Dermis microvascular lymphatic vessel endothelial cell (primary cell): ENCODE results near the gene AGRN. TPM values are rescaled to one million over a fixed set of nuclear protein-coding genes. Genes with fewer than 3 reads are reported as not detected.
"Not testable (repeated sequence)": the region's sequence is repeated elsewhere in the genome, so short reads cannot be mapped to it uniquely, and the experiment has no call there.

Source experiments
- DNase-seq, 2 donors: peaks; one replicate each; pipeline versions ENCODE4 v3.0.0 to v3.0.0-alpha.2; 2010; ENCODE audit warnings: low read depth in 2 of 2
- total RNA-seq: library from RNA; depleted of rRNA; stranded (reverse); fragments of >200 nt; gene quantifications from 2 replicates; pipeline ENCODE4 v1.2.1, GENCODE V29; 2014

The AGRN gene
- total RNA-seq, 1 donor from 2014 or later, result 49.3 TPM

- no peak for DNase-seq
Measured at GRCh38 chr1:1065265-1065939, 45.5 kb downstream of the AGRN start.

- not testable (repeated sequence) for DNase-seq
Measured at GRCh38 chr1:1065940-1066304, 46.0 kb downstream of the AGRN start.

DNA sequence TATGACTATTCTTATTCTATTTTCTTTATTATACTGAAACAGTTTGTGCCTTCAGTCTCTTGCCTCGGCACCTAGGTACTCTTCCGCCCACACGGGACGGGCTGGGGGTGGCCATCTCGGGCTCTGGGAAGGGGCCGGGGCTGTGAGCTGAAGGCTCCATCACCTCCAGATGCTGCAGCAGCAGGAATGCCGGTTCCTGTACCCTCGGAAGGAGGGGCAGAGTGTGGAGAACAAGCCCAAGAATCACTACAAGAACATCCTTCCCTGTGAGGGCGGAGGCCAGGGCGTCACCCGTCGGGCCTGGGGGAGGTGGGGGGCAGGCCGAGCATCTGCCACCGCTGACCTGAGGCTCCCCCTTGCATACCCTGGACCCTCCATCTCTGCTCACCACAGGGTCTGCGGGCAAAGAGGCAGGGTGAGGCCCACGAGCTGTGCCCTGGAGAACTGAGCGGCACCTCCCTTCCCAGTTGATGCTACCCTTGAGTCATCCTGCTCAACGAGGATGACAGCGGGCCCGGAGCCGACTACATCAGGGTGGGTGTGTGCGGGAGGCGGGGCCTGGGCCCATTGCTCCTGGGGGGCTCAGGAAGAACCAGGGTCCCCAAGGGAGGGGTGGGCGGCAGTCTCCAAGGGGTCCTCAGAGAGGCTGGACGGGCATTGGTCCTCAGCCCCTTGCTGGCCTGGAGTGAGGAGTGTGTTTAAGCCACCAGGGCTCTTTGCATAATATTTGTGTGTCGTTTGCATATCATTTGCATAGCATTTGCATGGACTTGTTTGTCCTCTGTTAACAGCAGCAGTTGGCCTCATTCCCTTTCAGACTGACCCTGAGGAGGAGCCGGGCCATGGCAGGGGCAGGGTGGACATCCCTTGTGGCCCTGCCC, 46.7 kb downstream of the AGRN start:
- no peak for DNase-seq

GRCh38 chr1:1067284-1067859, 47.5 kb downstream of the AGRN start:
- no peak for DNase-seq

DNA sequence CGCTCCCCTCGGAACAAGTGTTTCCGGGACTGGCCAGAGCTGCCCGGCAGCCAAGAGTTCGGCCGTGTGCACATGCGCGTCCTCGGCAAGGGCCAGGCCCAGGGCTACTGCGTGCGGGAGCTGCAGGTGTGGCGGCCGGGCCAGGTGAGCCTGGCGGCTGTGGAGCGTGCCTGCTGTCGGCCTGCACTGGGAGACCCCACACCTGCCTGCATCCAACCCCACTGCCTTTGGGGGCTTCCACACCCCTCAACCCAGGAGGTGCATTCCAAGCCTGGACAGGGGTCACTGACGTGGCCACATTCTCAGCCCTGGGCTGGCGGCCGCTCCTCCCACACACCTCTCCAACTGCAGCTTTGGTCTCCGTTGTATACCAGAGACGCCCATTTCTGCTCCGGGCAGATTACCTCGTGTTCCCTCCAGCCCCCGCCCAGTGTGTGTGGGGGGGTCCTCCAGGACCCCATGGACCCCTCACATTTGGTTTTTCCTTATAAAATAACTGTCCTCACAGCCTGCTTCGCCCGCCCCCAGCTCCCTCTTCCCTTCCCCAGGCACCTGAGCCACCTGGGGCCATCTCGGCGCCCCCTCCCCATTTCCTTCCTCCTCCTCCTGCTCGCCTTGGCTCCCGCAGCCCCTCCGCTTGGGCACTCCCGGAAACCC, 48.1 kb downstream of the AGRN start:
- DNase-seq, result no peak

DNA sequence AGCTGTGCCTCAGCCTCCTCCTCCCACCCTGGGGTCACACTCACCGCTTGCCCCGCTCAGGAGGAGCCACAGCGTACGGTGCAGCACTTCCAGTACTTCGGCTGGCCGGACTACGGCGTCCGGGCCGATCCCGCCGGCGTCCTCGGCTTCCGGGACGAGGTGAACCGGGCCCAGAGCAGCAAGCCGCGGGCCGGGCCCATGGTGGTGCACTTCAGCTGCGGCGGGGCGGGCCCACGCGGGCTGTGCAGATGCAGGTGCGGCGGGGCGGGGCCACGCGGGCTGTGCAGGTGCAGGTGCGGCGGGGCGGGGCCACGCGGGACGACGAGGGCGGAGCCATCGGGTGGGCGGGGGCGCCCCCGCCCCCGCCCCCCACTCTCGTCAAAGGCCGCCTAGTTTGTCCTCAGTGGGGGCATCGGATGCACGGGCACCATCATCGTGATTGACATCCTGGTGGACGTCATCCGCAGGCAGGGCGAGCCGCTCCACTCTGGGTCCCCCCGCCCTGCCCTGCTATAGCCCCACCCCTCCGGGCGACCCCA, 48.7 kb downstream of the AGRN start:
- no peak for DNase-seq

DNA sequence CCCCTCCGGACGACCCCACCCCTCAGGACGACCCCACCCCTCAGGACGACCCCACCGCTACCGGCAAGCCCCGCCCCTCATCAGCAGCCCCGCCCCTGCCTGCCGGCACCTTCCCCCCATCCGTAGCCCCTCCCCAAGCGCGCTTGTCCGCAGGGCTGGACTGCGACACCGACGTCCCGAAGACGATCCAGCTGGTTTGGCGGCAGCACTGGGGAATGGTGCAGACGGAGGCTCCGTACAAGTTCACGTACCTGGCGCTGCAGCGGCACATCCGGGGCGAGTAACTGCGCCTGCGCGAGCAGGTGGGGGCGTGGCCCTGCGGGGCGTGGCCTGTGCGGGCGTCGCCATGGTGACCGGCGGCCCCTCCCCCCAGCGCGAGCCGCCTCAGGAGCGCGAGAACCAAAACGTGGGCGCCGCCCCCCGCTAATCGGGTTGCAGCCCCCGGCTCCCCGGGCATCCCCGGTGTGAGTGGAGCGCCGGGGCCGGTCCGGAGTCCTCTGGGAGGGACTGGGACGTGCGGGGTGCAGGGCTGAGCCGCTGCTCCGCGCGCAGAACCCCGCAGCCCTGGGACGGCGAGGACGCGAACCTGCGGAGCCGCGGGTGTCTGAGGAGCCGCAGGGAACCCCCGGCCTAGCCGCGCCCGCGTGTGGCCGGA, 49.3 kb downstream of the AGRN start:
- DNase-seq, result peak in 1 of 2 donors; percentile 49

DNA sequence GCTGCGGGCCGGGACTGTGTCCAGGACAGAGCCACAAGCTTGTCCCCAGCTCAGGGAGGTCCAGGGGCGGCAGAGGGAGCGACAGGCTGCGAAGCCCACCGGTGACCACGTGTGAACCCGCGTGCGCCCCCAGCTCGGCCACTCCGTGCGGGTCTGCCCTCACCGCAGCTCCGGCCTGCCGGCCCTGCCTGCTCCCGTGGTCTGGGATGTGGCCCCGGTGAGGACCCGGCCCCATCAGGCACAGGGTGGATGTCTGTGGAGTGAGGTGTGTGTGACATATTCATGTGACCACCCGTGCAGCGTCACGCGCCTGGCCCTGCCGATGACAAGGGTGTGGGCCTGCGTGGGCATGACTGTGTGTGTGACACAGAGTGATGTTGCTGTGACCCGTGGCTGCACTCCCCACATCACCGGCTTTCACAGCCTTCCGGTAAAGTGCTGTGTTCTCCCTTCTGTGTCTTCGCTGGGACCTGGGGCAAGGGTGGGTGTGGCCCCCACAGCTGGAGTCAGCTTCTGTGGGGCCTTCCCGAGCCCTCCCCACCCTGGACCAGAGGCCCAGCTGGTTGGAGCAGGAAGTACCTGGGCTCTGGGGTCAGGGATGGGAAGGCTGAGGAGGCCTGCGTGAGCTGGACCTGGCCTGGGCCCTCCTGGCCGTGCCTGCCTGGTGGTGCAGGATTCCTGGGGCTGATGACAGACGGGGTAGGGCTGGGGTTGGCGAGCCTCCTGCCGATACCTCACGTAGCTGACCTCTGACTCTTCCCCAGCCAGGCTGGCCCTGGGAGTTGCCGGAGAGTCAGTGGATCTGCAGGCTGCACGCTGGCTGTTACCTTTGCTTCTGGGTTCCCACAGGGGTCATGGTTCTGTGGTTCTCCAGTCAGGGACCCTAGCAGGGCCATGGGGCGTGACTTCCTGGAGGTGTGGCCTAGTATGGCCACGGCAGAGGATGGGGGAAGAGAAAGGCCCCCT, 50.1 kb downstream of the AGRN start:
- DNase-seq, result no peak

- DNase-seq, result no peak
Measured at GRCh38 chr1:1071486-1072298, 51.8 kb downstream of the AGRN start.

GRCh38 chr1:1072299-1072848, 52.5 kb downstream of the AGRN start:
- DNase-seq, result no peak

- DNase-seq, result no peak
Measured at GRCh38 chr1:1072849-1073742, 53.2 kb downstream of the AGRN start.

- DNase-seq, result no peak
Measured at GRCh38 chr1:1073743-1074587, 54.0 kb downstream of the AGRN start, which contains the start of gene RNF223. TSS of gene RNF223 (minus strand) at chr1:1074306. CDS start at chr1:1072566, 1,740 bp downstream.

GRCh38 chr1:1074631-1075147, 54.8 kb downstream of the AGRN start:
- no peak for DNase-seq

DNA sequence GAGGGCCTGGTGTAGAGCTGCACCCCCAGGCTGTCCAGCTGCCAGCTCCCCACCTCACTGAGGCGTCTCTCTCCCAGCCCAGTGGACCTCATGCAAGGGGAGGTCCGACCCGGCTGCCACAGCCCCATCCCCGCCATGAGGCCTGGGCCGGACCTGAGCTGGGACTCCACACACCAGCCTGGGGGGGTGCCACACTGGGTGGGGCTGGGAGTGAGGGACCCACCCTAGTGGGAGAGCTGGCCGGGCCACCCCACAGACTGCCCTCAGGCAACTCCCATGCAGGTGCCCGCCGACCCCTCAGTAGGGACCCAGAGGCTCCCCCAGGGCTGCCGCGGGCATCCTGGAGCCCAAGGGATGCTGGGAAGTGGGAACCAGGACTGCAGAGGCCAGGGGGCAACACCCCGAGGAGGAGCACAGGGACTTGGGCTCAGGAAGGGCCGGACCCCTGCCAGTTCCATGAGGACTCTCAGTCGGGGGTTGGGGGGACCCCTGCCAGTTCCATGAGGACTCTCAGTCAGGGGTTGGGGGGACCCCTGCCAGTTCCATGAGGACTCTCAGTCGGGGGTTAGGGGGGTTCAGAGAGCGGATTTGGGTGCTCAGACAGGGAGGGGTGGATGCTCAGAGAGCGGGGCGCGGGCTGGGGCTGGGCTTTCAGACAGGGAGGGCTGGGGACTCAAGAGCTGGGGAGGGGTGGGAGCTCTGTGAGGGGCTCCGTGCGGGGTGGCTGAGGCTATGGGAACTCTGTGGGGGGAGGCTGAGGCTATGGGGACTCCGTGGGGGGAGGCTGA, 55.4 kb downstream of the AGRN start:
- no peak for DNase-seq

GRCh38 chr1:1077396-1077795, 57.5 kb downstream of the AGRN start:
- DNase-seq, result not testable (repeated sequence)
